Liver (tissue), 9 donors: Measurements from ENCODE around the gene EMP3. TPM values are rescaled to one million over a fixed set of nuclear protein-coding genes. Genes with fewer than 3 reads are reported as not detected.
A peak's percentile ranks its signal among the peaks of the same experiment; 100 is the strongest.

ENCODE experiments used
- DNase-seq: peaks from one replicate; pipeline ENCODE4 v3.0.0-alpha.2; 2017; ENCODE audit warnings: low spot score
- H3K27ac ChIP-seq, 2 donors: one replicate each; pipeline ENCODE4 v1.7.0; 2013; ENCODE audit warnings: inconsistent platforms in 2 of 2, low read length in 2 of 2, control low read depth in 1 of 2, low read depth in 1 of 2, mild to moderate bottlenecking in 1 of 2
- H3K27me3 ChIP-seq, 4 donors: one replicate each; pipeline versions ENCODE4 v1.6.1 to v1.7.0; 2013; ENCODE audit warnings: low read length in 3 of 4, inconsistent platforms in 1 of 4, mild to moderate bottlenecking in 1 of 4, moderate library complexity in 1 of 4; ENCODE audit not compliant: control insufficient read depth in 4 of 4, insufficient read depth in 4 of 4
- H3K36me3 ChIP-seq, 4 donors: one replicate each; pipeline versions ENCODE4 v1.6.1 to v1.7.0; 2013; ENCODE audit warnings: low read length in 3 of 4, mild to moderate bottlenecking in 3 of 4, low read depth in 1 of 4, moderate library complexity in 1 of 4; ENCODE audit not compliant: control insufficient read depth in 4 of 4, insufficient read depth in 3 of 4
- H3K4me1 ChIP-seq, 4 donors: one replicate each; pipeline versions ENCODE4 v1.6.1 to v1.7.0; 2013; ENCODE audit warnings: low read length in 3 of 4, mild to moderate bottlenecking in 3 of 4, moderate library complexity in 1 of 4; ENCODE audit not compliant: control insufficient read depth in 4 of 4, insufficient read depth in 4 of 4
- H3K4me3 ChIP-seq, 3 donors: one replicate each; pipeline versions ENCODE4 v1.6.1 to v1.7.0; 2013; ENCODE audit warnings: low read length in 3 of 3, control low read depth in 1 of 3, low read depth in 1 of 3, mild to moderate bottlenecking in 1 of 3
- H3K9ac ChIP-seq, 2 donors: one replicate each; pipeline ENCODE4 v1.7.0; 2013; ENCODE audit warnings: low read length in 2 of 2, mild to moderate bottlenecking in 2 of 2, moderate library complexity in 2 of 2, control low read depth in 1 of 2, low read depth in 1 of 2
- H3K9me3 ChIP-seq, 4 donors: one replicate each; pipeline versions ENCODE4 v1.6.1 to v1.7.0; 2013; ENCODE audit warnings: low read length in 3 of 4; ENCODE audit not compliant: control insufficient read depth in 4 of 4
- EGR1 ChIP-seq, 2 donors: IDR thresholded peaks; 2 replicates each; pipeline ENCODE4 v1.6.1; 2016 to 2018; ENCODE audit warnings: antibody characterized with exemption in 2 of 2, low read depth in 2 of 2
- FOXA2 ChIP-seq: IDR thresholded peaks from 2 replicates; pipeline ENCODE4 v1.6.1; 2016; ENCODE audit warnings: antibody characterized with exemption
- GABPA ChIP-seq, 2 donors: IDR thresholded peaks in 1 of 2; conservative IDR thresholded peaks in 1 of 2; 2 replicates each; pipeline ENCODE4 v1.6.1; 2016; ENCODE audit warnings: antibody characterized with exemption in 2 of 2, mild to moderate bottlenecking in 1 of 2, moderate library complexity in 1 of 2
- HNF4G ChIP-seq: IDR thresholded peaks from 2 replicates; pipeline ENCODE4 v1.6.1; 2016; ENCODE audit warnings: antibody characterized with exemption
- JUND ChIP-seq, 2 donors: IDR thresholded peaks; 2 replicates each; pipeline ENCODE4 v1.6.1; 2016; ENCODE audit warnings: antibody characterized with exemption in 2 of 2
- NR2F2 ChIP-seq: IDR thresholded peaks from 2 replicates; pipeline ENCODE4 v1.6.1; 2016; ENCODE audit warnings: antibody characterized with exemption
- RXRA ChIP-seq, 2 donors: IDR thresholded peaks; 2 replicates each; pipeline ENCODE4 v1.6.1; 2017 to 2018; ENCODE audit warnings: antibody characterized with exemption in 2 of 2, mild to moderate bottlenecking in 1 of 2
- SP1 ChIP-seq: IDR thresholded peaks from 2 replicates; pipeline ENCODE4 v1.6.1; 2018; ENCODE audit warnings: antibody characterized with exemption, mild to moderate bottlenecking
- TAF1 ChIP-seq: conservative IDR thresholded peaks from 2 replicates; pipeline ENCODE4 v1.6.1; 2016; ENCODE audit warnings: antibody characterized with exemption, mild to moderate bottlenecking
- YY1 ChIP-seq: IDR thresholded peaks from 2 replicates; pipeline ENCODE4 v1.6.1; 2016; ENCODE audit warnings: antibody characterized with exemption, mild to moderate bottlenecking
- whole genome bisulfite sequencing: extraction: QIAGEN DNeasy Blood & Tissue Kit; methylation state at CpG from one replicate; pipeline ENCODE4 v1.1.7; 2013; 5-methylcytosine and 5-hydroxymethylcytosine counted together
- polyA plus RNA-seq, 2 donors: library from polyadenylated mRNA; stranded (reverse) in 1 of 2; unstranded in 1 of 2; fragments of 200-250 nt in 1 of 2; fragments of >200 nt in 1 of 2; fragmentation: Nextera tagmentation in 1 of 2; extraction: Ambion mirVana in 1 of 2; gene quantifications; one replicate each; pipeline versions ENCODE4 v1.2.1 to v1.2.3, GENCODE V29; 2013 to 2015
- total RNA-seq, 2 donors: library from RNA; depleted of rRNA; stranded (reverse); fragments of >200 nt; gene quantifications; one replicate each; pipeline ENCODE4 v1.2.3, GENCODE V29; 2014
- TF ChIP-seq, protein P1 (sequence below): IDR thresholded peaks from 2 replicates; pipeline ENCODE4 v1.6.1; 2016; ENCODE audit warnings: antibody characterized with exemption, mild to moderate bottlenecking
- TF ChIP-seq, protein P2 (sequence below): IDR thresholded peaks from 2 replicates; pipeline ENCODE4 v1.6.1; 2016; ENCODE audit warnings: antibody characterized with exemption
- TF ChIP-seq, protein P3 (sequence below): IDR thresholded peaks from 2 replicates; pipeline ENCODE4 v1.6.1; 2016; ENCODE audit warnings: antibody characterized with exemption
- donor health status: healthy.
- donor health status: healthy.
- donor health status: healthy.
- donor health status: healthy.
- donor health status: healthy.

Gene EMP3, protein sequence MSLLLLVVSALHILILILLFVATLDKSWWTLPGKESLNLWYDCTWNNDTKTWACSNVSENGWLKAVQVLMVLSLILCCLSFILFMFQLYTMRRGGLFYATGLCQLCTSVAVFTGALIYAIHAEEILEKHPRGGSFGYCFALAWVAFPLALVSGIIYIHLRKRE
- total RNA-seq (10 to 100 TPM in 1 of 2 donors, 1 to 10 TPM in 1; 4.5 to 16.6 TPM), polyA plus RNA-seq (10 to 100 TPM; 11.3 to 12.1 TPM)

DNA sequence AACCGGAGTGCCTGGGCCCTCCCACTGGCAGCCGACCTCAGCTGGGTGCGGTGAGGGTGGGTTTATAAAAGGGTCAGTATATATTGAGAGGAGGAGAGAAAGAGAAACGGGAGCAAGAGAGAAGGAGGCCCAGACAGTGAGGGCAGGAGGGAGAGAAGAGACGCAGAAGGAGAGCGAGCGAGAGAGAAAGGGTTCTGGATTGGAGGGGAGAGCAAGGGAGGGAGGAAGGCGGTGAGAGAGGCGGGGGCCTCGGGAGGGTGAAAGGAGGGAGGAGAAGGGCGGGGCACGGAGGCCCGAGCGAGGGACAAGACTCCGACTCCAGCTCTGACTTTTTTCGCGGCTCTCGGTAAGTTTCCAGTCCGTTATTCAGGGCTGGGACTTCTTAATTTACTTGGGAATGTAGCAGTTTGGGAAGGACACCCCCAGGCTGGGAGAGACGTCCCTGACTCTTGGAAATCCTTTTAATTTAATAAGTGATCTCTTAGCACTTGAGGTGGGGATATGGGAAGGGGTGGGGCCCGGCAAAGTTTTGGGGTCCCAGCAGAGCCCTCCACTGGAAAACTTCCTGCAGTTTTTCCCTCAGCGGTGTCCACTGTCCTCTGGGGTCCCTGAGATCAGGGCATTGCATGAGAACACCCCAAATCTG, at the start of gene EMP3:
Gene EMP3, plus strand, starts transcription at position 288 of the 646 bp plus-strand sequence. CDS start 1,293 bp downstream, outside the sequence.
- 6% methylated on average over 22 of the region's 22 CpGs for WGBS
- DNase-seq, result peak; percentile 73
- Histone ChIP-seq H3K9ac (peak within 1 kb of the TSS; percentile 9 to 71), H3K27me3 (no peaks in the 10 kb centered on the region), H3K4me1 (peaks cover 3 to 15% (median 8%) of the 10 kb centered on the region in 4 donors), H3K4me3 (peak within 1 kb of the TSS in 2 of 3 donors; percentile 31 to 38), H3K27ac (peak within 1 kb of the TSS; percentile 26 to 82), H3K9me3 (no peaks in the 10 kb centered on the region), H3K36me3 (no peaks in the 10 kb centered on the region)
- TF ChIP-seq HNF4G (no peak), SP1 (peak; percentile 15)

DNA sequence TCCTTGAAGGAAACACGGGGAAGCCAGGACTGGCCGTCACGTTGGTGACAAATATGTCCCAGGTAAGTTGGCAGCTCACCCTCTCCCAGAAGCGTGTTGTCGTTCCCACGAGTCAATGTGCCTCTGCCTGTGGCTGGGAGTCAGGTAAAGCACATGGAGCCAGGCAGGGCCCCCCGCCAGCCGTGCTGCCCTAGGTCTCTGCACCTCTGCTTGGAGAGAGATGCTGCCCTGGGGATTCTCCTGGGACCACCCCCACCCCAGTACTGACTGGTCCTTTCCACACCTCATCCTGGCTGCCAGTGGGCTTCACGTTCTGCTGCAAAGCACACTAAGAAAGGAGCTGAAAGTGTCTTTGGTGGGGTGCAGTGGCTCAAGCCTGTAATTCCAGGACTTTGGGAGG, 45.6 kb upstream of the EMP3 start:
- no peak for TF ChIP-seq NR2F2
- TF ChIP-seq, protein P1, sequence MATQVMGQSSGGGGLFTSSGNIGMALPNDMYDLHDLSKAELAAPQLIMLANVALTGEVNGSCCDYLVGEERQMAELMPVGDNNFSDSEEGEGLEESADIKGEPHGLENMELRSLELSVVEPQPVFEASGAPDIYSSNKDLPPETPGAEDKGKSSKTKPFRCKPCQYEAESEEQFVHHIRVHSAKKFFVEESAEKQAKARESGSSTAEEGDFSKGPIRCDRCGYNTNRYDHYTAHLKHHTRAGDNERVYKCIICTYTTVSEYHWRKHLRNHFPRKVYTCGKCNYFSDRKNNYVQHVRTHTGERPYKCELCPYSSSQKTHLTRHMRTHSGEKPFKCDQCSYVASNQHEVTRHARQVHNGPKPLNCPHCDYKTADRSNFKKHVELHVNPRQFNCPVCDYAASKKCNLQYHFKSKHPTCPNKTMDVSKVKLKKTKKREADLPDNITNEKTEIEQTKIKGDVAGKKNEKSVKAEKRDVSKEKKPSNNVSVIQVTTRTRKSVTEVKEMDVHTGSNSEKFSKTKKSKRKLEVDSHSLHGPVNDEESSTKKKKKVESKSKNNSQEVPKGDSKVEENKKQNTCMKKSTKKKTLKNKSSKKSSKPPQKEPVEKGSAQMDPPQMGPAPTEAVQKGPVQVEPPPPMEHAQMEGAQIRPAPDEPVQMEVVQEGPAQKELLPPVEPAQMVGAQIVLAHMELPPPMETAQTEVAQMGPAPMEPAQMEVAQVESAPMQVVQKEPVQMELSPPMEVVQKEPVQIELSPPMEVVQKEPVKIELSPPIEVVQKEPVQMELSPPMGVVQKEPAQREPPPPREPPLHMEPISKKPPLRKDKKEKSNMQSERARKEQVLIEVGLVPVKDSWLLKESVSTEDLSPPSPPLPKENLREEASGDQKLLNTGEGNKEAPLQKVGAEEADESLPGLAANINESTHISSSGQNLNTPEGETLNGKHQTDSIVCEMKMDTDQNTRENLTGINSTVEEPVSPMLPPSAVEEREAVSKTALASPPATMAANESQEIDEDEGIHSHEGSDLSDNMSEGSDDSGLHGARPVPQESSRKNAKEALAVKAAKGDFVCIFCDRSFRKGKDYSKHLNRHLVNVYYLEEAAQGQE, result no peak
- TF ChIP-seq GABPA (IDR thresholded peaks at IDR 0.05 in 1 of 2, conservative IDR thresholded peaks at IDR 0.05 in 1 of 2), result no peak
- TF ChIP-seq SP1, result no peak
- TF ChIP-seq RXRA (IDR thresholded peaks at IDR 0.05), result no peak
- TF ChIP-seq HNF4G, result no peak
- TF ChIP-seq YY1, result no peak
- no peak for TF ChIP-seq EGR1 (IDR thresholded peaks at IDR 0.05; ENCODE audit: low read depth in 2 of 2)
- TF ChIP-seq, protein P2, sequence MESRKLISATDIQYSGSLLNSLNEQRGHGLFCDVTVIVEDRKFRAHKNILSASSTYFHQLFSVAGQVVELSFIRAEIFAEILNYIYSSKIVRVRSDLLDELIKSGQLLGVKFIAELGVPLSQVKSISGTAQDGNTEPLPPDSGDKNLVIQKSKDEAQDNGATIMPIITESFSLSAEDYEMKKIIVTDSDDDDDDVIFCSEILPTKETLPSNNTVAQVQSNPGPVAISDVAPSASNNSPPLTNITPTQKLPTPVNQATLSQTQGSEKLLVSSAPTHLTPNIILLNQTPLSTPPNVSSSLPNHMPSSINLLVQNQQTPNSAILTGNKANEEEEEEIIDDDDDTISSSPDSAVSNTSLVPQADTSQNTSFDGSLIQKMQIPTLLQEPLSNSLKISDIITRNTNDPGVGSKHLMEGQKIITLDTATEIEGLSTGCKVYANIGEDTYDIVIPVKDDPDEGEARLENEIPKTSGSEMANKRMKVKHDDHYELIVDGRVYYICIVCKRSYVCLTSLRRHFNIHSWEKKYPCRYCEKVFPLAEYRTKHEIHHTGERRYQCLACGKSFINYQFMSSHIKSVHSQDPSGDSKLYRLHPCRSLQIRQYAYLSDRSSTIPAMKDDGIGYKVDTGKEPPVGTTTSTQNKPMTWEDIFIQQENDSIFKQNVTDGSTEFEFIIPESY, result no peak
- TF ChIP-seq, protein P3, sequence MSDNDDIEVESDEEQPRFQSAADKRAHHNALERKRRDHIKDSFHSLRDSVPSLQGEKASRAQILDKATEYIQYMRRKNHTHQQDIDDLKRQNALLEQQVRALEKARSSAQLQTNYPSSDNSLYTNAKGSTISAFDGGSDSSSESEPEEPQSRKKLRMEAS, result no peak
- no peak for TF ChIP-seq FOXA2
- no peak for TF ChIP-seq JUND (IDR thresholded peaks at IDR 0.05)
- no peak for TF ChIP-seq TAF1
- 80% methylated on average over 9 of the region's 9 CpGs for WGBS
- H3K27me3 ChIP-seq, result no peaks in the 10 kb centered on the region
- no peak overlapping the region for H3K27ac ChIP-seq
- peaks cover 0 to 6% (median 5%) of the 10 kb centered on the region in 4 donors for H3K9me3 ChIP-seq
- H3K4me1 ChIP-seq, result no peaks in the 10 kb centered on the region
- H3K4me3 ChIP-seq, result no peak overlapping the region
- no peak for DNase-seq
- peaks cover 0 to 3% (median 0%) of the 10 kb centered on the region in 4 donors for H3K36me3 ChIP-seq
- no peak overlapping the region for H3K9ac ChIP-seq
